Astrocyte of the cerebellum (primary cell): ENCODE data around the gene ALDH1L1.

Experiments used
- DNase-seq: peaks from one replicate; pipeline ENCODE4 v3.0.0-alpha.2; 2011; ENCODE audit warnings: low read depth
- H3K4me3 ChIP-seq: 2 replicates; pipeline ENCODE4 v1.5.1; 2011; ENCODE audit warnings: mild to moderate bottlenecking, low read depth, low read length, moderate library complexity
- CTCF ChIP-seq: IDR thresholded peaks from 2 replicates; pipeline ENCODE4 v1.5.1; 2012; ENCODE audit warnings: low read length, low read depth, moderate library complexity, mild to moderate bottlenecking; ENCODE audit errors: missing control alignments
- in situ Hi-C: cut with HindIII; loops from 2 replicates; pipeline ENCODE4 v1.10.0; 2017; ENCODE audit warnings: low sequenced_read_pairs

ALDH1L1 gene

GRCh38 chr3:126197854-126198584 is 17.6 kb upstream of the ALDH1L1 start:
- peak; percentile 43 for DNase-seq
- H3K4me3 ChIP-seq = no peak overlapping the region
- peak; percentile 87 for TF ChIP-seq CTCF
- in situ Hi-C loops = no loop called here

DNA sequence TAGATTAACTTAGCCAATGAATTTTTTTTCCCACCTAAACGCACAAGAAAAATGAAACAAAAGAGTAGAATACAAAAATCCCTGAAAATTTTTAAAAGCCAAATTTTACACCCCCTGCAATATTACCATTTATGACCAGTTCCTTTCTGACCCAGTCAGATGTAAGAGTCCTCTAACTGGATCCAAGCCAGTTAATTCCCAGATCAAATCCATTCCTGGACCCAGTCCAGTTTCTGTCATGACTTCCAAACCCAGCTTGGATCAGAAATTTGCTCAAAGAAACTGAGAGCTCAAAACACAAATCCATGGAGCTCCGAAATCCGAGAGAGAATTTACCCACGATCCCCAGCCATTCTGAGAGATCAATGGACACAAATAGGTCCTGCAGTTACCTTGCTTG is 17.0 kb upstream of the ALDH1L1 start:
- TF ChIP-seq CTCF = no peak
- no peak for DNase-seq
- no peak overlapping the region for H3K4me3 ChIP-seq
- in situ Hi-C loops = no loop called here

GRCh38 chr3:126194713-126195305 is 14.4 kb upstream of the ALDH1L1 start:
- no peak for TF ChIP-seq CTCF
- no peak for DNase-seq
- in situ Hi-C loops = loop anchor here (5.0 kb wide), 1 partner anchor 63 kb away; no protein-coding TSS in a partner anchor
- no peak overlapping the region for H3K4me3 ChIP-seq

DNA sequence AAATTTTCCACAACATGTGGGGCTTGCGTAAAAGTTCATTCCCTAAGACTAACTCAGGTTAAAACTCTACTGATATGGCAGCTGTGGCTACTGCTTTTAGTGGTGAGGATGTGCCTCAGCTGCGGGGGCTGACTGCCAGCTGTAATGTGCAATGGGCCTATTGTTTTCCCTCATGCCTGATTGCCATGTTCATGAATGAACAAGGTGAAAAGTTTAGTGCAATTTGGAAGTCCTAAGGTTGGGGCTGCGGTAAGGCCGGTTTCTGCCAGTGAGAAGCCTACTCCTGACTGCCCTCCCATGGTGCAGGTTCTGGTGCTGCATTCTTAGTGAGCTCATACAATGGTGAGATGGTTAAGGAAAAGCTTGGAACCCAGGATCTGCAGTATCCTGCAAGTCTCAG is 10.9 kb upstream of the ALDH1L1 start:
- H3K4me3 ChIP-seq = no peak overlapping the region
- TF ChIP-seq CTCF = no peak
- DNase-seq = no peak
- in situ Hi-C loops = loop anchor here (5.0 kb wide), 1 partner anchor 59 kb away; no protein-coding TSS in a partner anchor

- H3K4me3 ChIP-seq = no peak overlapping the region
- TF ChIP-seq CTCF = no peak
- in situ Hi-C loops = no loop called here
- no peak for DNase-seq
These were observed 7.5 kb upstream of the ALDH1L1 start for GRCh38 chr3:126187920-126188319.

- TF ChIP-seq CTCF = no peak
- no peak for DNase-seq
- H3K4me3 ChIP-seq = no peak overlapping the region
- in situ Hi-C loops = no loop called here
These were observed 6.4 kb upstream of the ALDH1L1 start for GRCh38 chr3:126186749-126187148.
